Ectodermal cell (in vitro differentiated cells): ENCODE results near the gene KRTAP1-5.

ENCODE experiments used
- H3K27ac ChIP-seq: 2 replicates; pipeline ENCODE4 v1.7.0; 2013; ENCODE audit warnings: mild to moderate bottlenecking, low read depth, low read length; ENCODE audit not compliant: insufficient read depth, poor library complexity, severe bottlenecking
- H3K27me3 ChIP-seq: 2 replicates; pipeline ENCODE4 v1.7.0; 2013; ENCODE audit warnings: mild to moderate bottlenecking, low read length; ENCODE audit not compliant: insufficient read depth, control insufficient read depth, poor library complexity, severe bottlenecking
- H3K36me3 ChIP-seq: one replicate; pipeline ENCODE4 v1.7.0; 2013; ENCODE audit warnings: low read length; ENCODE audit not compliant: control insufficient read depth, insufficient read depth
- H3K4me1 ChIP-seq: one replicate; pipeline ENCODE4 v1.7.0; 2013; ENCODE audit warnings: low read length; ENCODE audit not compliant: control insufficient read depth, insufficient read depth
- H3K4me3 ChIP-seq: 2 replicates; pipeline ENCODE4 v1.7.0; 2013; ENCODE audit warnings: low read depth, low read length, control low read depth; ENCODE audit not compliant: insufficient read depth
- H3K9me3 ChIP-seq: 2 replicates; pipeline ENCODE4 v1.7.0; 2013; ENCODE audit warnings: mild to moderate bottlenecking, low read length, moderate library complexity; ENCODE audit not compliant: control insufficient read depth
- WGBS, 2 experiments: methylation state at CpG; one replicate each; pipeline ENCODE4 v1.1.7; 2013; ENCODE audit warnings: missing lambda C conversion rate in 2 of 2; 5-methylcytosine and 5-hydroxymethylcytosine counted together

KRTAP1-5 gene

GRCh38 chr17:40993084-40993483 lies 33.9 kb downstream of the KRTAP1-5 start:
- Histone ChIP-seq H3K27me3 (no peaks in the 10 kb centered on the region), H3K9me3 (no peaks in the 10 kb centered on the region), H3K27ac (no peak overlapping the region), H3K36me3 (no peaks in the 10 kb centered on the region), H3K4me1 (no peaks in the 10 kb centered on the region), H3K4me3 (no peak overlapping the region)
- 88 to 92% methylated on average over 2 of the region's 2 CpGs for WGBS, 2 experiments

- WGBS, 2 experiments, result 95 to 99% methylated on average over 1 to 2 of the region's 3 CpGs
Observed at GRCh38 chr17:40992666-40993065, 34.3 kb downstream of the KRTAP1-5 start.

GRCh38 chr17:40986920-40987319 lies 40.1 kb downstream of the KRTAP1-5 start:
- Histone ChIP-seq H3K9me3 (no peaks in the 10 kb centered on the region), H3K4me1 (no peaks in the 10 kb centered on the region), H3K27me3 (no peaks in the 10 kb centered on the region), H3K27ac (no peak overlapping the region), H3K36me3 (no peaks in the 10 kb centered on the region), H3K4me3 (no peak overlapping the region)
- 86 to 90% methylated on average over 8 of the region's 8 CpGs for WGBS, 2 experiments

More at GRCh38 chr17:40992666-40993065, 34.3 kb downstream of the KRTAP1-5 start:
- H3K4me3 ChIP-seq, result no peak overlapping the region
- H3K36me3 ChIP-seq, result no peaks in the 10 kb centered on the region
- H3K27me3 ChIP-seq, result no peaks in the 10 kb centered on the region
- no peaks in the 10 kb centered on the region for H3K4me1 ChIP-seq
- H3K9me3 ChIP-seq, result no peaks in the 10 kb centered on the region
- no peak overlapping the region for H3K27ac ChIP-seq

GRCh38 chr17:40984226-40984625 lies 42.8 kb downstream of the KRTAP1-5 start, which contains the start of gene KRT40:
Gene KRT40, minus strand, starts transcription at chr17:40984326. Its CDS starts 53 bp downstream, at chr17:40984273.
- Histone ChIP-seq H3K9me3 (no peaks in the 10 kb centered on the region), H3K36me3 (no peaks in the 10 kb centered on the region), H3K27me3 (no peaks in the 10 kb centered on the region), H3K4me3 (no peak within 1 kb of the TSS), H3K27ac (no peak within 1 kb of the TSS), H3K4me1 (peaks cover 6% of the 10 kb centered on the region)
- 92 to 100% methylated on average over 2 of the region's 3 CpGs for WGBS, 2 experiments

DNA sequence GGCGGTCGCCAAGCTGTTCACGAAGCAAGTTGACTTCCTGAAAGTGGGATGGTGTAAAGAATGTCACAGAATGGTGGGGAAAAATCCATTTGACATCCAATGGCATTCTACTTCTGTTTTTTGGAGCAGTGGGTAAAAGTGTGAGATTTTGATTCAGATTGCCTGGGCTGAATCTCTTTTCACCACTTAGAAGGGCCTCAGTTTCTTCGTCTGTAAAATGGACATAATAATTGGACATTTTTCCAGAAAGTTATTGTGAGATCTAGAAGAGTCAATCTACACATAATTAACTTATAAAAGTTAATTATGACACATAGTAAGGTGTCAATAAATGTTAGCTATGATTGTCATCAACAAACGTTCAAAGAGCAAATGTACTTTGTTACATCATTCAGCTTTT lies 45.9 kb downstream of the KRTAP1-5 start:
- 93 to 96% methylated on average over 4 to 5 of the region's 5 CpGs for WGBS, 2 experiments
- Histone ChIP-seq H3K27ac (no peak overlapping the region), H3K4me1 (peaks cover 6% of the 10 kb centered on the region), H3K36me3 (no peaks in the 10 kb centered on the region), H3K9me3 (no peaks in the 10 kb centered on the region), H3K4me3 (no peak overlapping the region), H3K27me3 (no peaks in the 10 kb centered on the region)

- Histone ChIP-seq H3K4me3 (no peak overlapping the region), H3K4me1 (peaks cover 6% of the 10 kb centered on the region), H3K27ac (no peak overlapping the region), H3K27me3 (no peaks in the 10 kb centered on the region), H3K36me3 (no peaks in the 10 kb centered on the region), H3K9me3 (no peaks in the 10 kb centered on the region)
- 87 to 90% methylated on average over 8 of the region's 8 CpGs for WGBS, 2 experiments
Observed at GRCh38 chr17:40980596-40980995, 46.4 kb downstream of the KRTAP1-5 start.

GRCh38 chr17:40980117-40980516 lies 46.9 kb downstream of the KRTAP1-5 start:
- peaks cover 6% of the 10 kb centered on the region for H3K4me1 ChIP-seq
- H3K36me3 ChIP-seq, result no peaks in the 10 kb centered on the region
- H3K27me3 ChIP-seq, result no peaks in the 10 kb centered on the region
- no peak overlapping the region for H3K4me3 ChIP-seq
- no peaks in the 10 kb centered on the region for H3K9me3 ChIP-seq
- 70 to 72% methylated on average over 3 of the region's 3 CpGs for WGBS, 2 experiments
- H3K27ac ChIP-seq, result no peak overlapping the region

DNA sequence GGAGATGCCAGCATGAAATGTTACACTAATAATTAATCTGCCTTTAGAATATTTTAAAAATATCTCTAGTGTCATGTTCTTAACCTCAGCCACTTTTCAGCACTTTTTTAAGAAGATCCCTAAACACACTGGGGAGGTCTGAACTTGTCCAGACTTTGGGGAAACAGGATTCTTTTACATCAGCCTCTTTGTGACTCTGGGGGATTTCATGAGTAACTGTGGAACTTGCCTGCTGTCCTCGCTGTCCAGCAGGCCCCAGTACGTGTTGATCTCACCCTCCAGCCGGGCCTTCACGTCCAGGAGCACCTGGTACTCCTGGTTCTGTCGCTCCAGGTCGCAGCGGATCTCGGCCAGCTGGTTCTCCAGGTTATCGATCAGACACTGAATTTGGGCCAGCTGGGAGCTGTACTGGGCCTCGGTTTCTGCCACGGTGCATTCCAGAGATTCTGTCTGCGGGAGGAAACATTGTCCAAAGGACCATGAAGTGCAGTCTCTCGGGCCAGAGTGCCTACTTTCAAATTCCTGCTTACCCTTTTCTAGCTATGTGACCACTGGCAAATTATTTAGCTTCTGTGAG lies 48.3 kb downstream of the KRTAP1-5 start:
- WGBS, 2 experiments, result 90 to 93% methylated on average over 13 of the region's 13 CpGs
- peaks cover 6% of the 10 kb centered on the region for H3K4me1 ChIP-seq

More for the DNA sequence above, 48.3 kb downstream of the KRTAP1-5 start:
- Histone ChIP-seq H3K36me3 (no peaks in the 10 kb centered on the region), H3K27me3 (no peaks in the 10 kb centered on the region), H3K27ac (no peak overlapping the region), H3K9me3 (no peaks in the 10 kb centered on the region), H3K4me3 (no peak overlapping the region)
